Small intestine (tissue), 7 donors: Measurements from ENCODE around the gene RAB31. TPM values are rescaled to one million over a fixed set of nuclear protein-coding genes. Genes with fewer than 3 reads are reported as not detected.
A peak's percentile ranks its signal among the peaks of the same experiment; 100 is the strongest.

Experiments used
- DNase-seq, 2 donors: peaks; one replicate each; pipeline versions ENCODE4 v3.0.0 to v3.0.0-alpha.2; 2013
- FAIRE-seq: peaks from 2 replicates; lab custom pipeline; 2012; peaks lifted over from hg19 to GRCh38; lab: Jason Lieb, UNC
- H3K27ac ChIP-seq, 3 donors: one replicate each; pipeline ENCODE4 v1.5.1; 2013; ENCODE audit warnings: low read length in 2 of 3, mild to moderate bottlenecking in 2 of 3, control low read depth in 1 of 3, inconsistent platforms in 1 of 3, low read depth in 1 of 3, moderate library complexity in 1 of 3
- H3K27me3 ChIP-seq, 3 donors: one replicate each; pipeline ENCODE4 v1.6.1; 2013; ENCODE audit warnings: low read length in 3 of 3, inconsistent platforms in 1 of 3; ENCODE audit not compliant: control insufficient read depth in 3 of 3, insufficient read depth in 3 of 3
- H3K36me3 ChIP-seq, 3 donors: one replicate each; pipeline ENCODE4 v1.6.1; 2013; ENCODE audit warnings: low read length in 3 of 3, inconsistent platforms in 1 of 3, low read depth in 1 of 3, mild to moderate bottlenecking in 1 of 3, moderate library complexity in 1 of 3; ENCODE audit not compliant: control insufficient read depth in 3 of 3, insufficient read depth in 2 of 3
- H3K4me1 ChIP-seq, 3 donors: one replicate each; pipeline ENCODE4 v1.6.1; 2013; ENCODE audit warnings: low read length in 2 of 3, inconsistent platforms in 1 of 3, low read depth in 1 of 3, mild to moderate bottlenecking in 1 of 3, moderate library complexity in 1 of 3; ENCODE audit not compliant: control insufficient read depth in 3 of 3, insufficient read depth in 2 of 3
- H3K4me3 ChIP-seq, 3 donors: one replicate each; pipeline ENCODE4 v1.5.1; 2013; ENCODE audit warnings: low read length in 3 of 3, control low read depth in 1 of 3, inconsistent platforms in 1 of 3, low read depth in 1 of 3, mild to moderate bottlenecking in 1 of 3, moderate library complexity in 1 of 3
- H3K9me3 ChIP-seq, 2 donors: one replicate each; pipeline ENCODE4 v1.6.1; 2013; ENCODE audit warnings: low read depth in 1 of 2, low read length in 1 of 2; ENCODE audit not compliant: control insufficient read depth in 2 of 2, insufficient read depth in 1 of 2
- WGBS, 3 donors: extraction: QIAGEN DNeasy Blood & Tissue Kit; methylation state at CpG; one replicate each; pipeline ENCODE4 v1.1.7; 2013; 5-methylcytosine and 5-hydroxymethylcytosine counted together
- polyA plus RNA-seq, 4 donors: library from polyadenylated mRNA; stranded (reverse) in 3 of 4; unstranded in 1 of 4; fragments of 200-250 nt in 3 of 4; fragments of 120-200 nt in 1 of 4; gene quantifications; one replicate each; pipeline versions ENCODE4 v1.2.1 to v1.2.3, GENCODE V29; 2013
- donor health status: healthy with polysubstance abuse.
- donor health status: control.
- donor health status: control.
- donor health status: Bipolar disorder and iron deficiency.
- donor health status: healthy.

Gene RAB31
- polyA plus RNA-seq, 4 donors, result 4.2 to 18.4 (median 12.3) TPM

GRCh38 chr18:9831723-9832199 is 123.7 kb downstream of the RAB31 start:
- DNase-seq (no peak), FAIRE-seq (no peak)
- Histone ChIP-seq H3K27ac (peak overlapping the region in 1 of 3 donors; percentile 85), H3K4me3 (no peak overlapping the region), H3K9me3 (peaks cover 0 to 2% of the 10 kb centered on the region in 2 donors), H3K4me1 (peaks cover 9 to 35% (median 11%) of the 10 kb centered on the region in 3 donors), H3K36me3 (peaks cover 0 to 4% (median 0%) of the 10 kb centered on the region in 3 donors), H3K27me3 (no peaks in the 10 kb centered on the region)
- 89 to 95% (median 95%) methylated on average over 12 of the region's 12 CpGs for WGBS, 3 donors

- Histone ChIP-seq H3K9me3 (peaks cover 0 to 2% of the 10 kb centered on the region in 2 donors), H3K4me1 (peaks cover 3 to 32% (median 7%) of the 10 kb centered on the region in 3 donors), H3K27me3 (no peaks in the 10 kb centered on the region), H3K36me3 (peaks cover 0 to 4% (median 0%) of the 10 kb centered on the region in 3 donors), H3K4me3 (no peak overlapping the region), H3K27ac (no peak overlapping the region)
- no peak for FAIRE-seq
- 87 to 92% (median 88%) methylated on average over 20 of the region's 20 CpGs for WGBS, 3 donors
- no peak for DNase-seq
Measured at GRCh38 chr18:9832871-9833270, 124.8 kb downstream of the RAB31 start.

- FAIRE-seq (no peak), DNase-seq (no peak)
- H3K27ac ChIP-seq, result peak overlapping the region in 1 of 3 donors; percentile 59
- no peaks in the 10 kb centered on the region for H3K27me3 ChIP-seq
- no peak overlapping the region for H3K4me3 ChIP-seq
- WGBS, 3 donors, result 57 to 82% (median 74%) methylated on average over 2 of the region's 2 CpGs
- H3K36me3 ChIP-seq, result peaks cover 0 to 4% (median 0%) of the 10 kb centered on the region in 3 donors
- peaks cover 0 to 2% of the 10 kb centered on the region in 2 donors for H3K9me3 ChIP-seq
- H3K4me1 ChIP-seq, result peaks cover 0 to 29% (median 7%) of the 10 kb centered on the region in 3 donors
Measured at GRCh38 chr18:9834551-9834950, 126.5 kb downstream of the RAB31 start.

GRCh38 chr18:9835113-9835755 is 127.1 kb downstream of the RAB31 start:
- WGBS, 3 donors, result 70 to 80% (median 74%) methylated on average over 11 of the region's 11 CpGs
- peak overlapping the region in 1 of 3 donors; percentile 59 for H3K27ac ChIP-seq
- H3K27me3 ChIP-seq, result no peaks in the 10 kb centered on the region
- peaks cover 0 to 26% (median 5%) of the 10 kb centered on the region in 3 donors for H3K4me1 ChIP-seq
- peaks cover 0 to 2% of the 10 kb centered on the region in 2 donors for H3K9me3 ChIP-seq
- FAIRE-seq, result no peak
- H3K36me3 ChIP-seq, result peaks cover 0 to 4% (median 0%) of the 10 kb centered on the region in 3 donors
- DNase-seq, result peak in 1 of 2 donors; percentile 48
- H3K4me3 ChIP-seq, result no peak overlapping the region

GRCh38 chr18:9835825-9836224 is 127.7 kb downstream of the RAB31 start:
- H3K4me1 ChIP-seq, result peaks cover 0 to 21% (median 4%) of the 10 kb centered on the region in 3 donors
- 83 to 87% (median 86%) methylated on average over 10 of the region's 10 CpGs for WGBS, 3 donors
- peak overlapping the region in 1 of 3 donors; percentile 59 for H3K27ac ChIP-seq
- no peak overlapping the region for H3K4me3 ChIP-seq
- no peak for DNase-seq
- FAIRE-seq, result no peak
- peaks cover 0 to 2% of the 10 kb centered on the region in 2 donors for H3K9me3 ChIP-seq
- H3K27me3 ChIP-seq, result no peaks in the 10 kb centered on the region
- peaks cover 0 to 4% (median 0%) of the 10 kb centered on the region in 3 donors for H3K36me3 ChIP-seq

GRCh38 chr18:9838144-9838877 is 130.2 kb downstream of the RAB31 start:
- DNase-seq (no peak), FAIRE-seq (no peak)
- Histone ChIP-seq H3K27ac (no peak overlapping the region), H3K4me1 (peaks cover 0 to 11% (median 0%) of the 10 kb centered on the region in 3 donors), H3K9me3 (no peaks in the 10 kb centered on the region), H3K4me3 (no peak overlapping the region), H3K27me3 (no peaks in the 10 kb centered on the region), H3K36me3 (no peaks in the 10 kb centered on the region)
- 62 to 68% (median 66%) methylated on average over 10 of the region's 10 CpGs for WGBS, 3 donors

GRCh38 chr18:9839211-9839610 is 131.1 kb downstream of the RAB31 start:
- no peaks in the 10 kb centered on the region for H3K9me3 ChIP-seq
- 91 to 96% (median 95%) methylated on average over 8 of the region's 8 CpGs for WGBS, 3 donors
- H3K4me3 ChIP-seq, result no peak overlapping the region
- no peak overlapping the region for H3K27ac ChIP-seq
- H3K27me3 ChIP-seq, result peaks cover 0 to under 1% (median 0%) of the 10 kb centered on the region in 3 donors
- peaks cover 0 to 2% (median 0%) of the 10 kb centered on the region in 3 donors for H3K36me3 ChIP-seq
- no peak for DNase-seq
- no peak for FAIRE-seq
- H3K4me1 ChIP-seq, result peaks cover 0 to 11% (median 0%) of the 10 kb centered on the region in 3 donors

GRCh38 chr18:9839853-9840252 is 131.8 kb downstream of the RAB31 start:
- H3K9me3 ChIP-seq, result no peaks in the 10 kb centered on the region
- H3K4me1 ChIP-seq, result peaks cover 0 to 10% (median 0%) of the 10 kb centered on the region in 3 donors
- H3K27me3 ChIP-seq, result peaks cover 0 to 2% (median 0%) of the 10 kb centered on the region in 3 donors
- no peak for FAIRE-seq
- H3K27ac ChIP-seq, result no peak overlapping the region
- H3K36me3 ChIP-seq, result peaks cover 0 to 4% (median 0%) of the 10 kb centered on the region in 3 donors
- 84 to 90% (median 85%) methylated on average over 8 to 10 of the region's 10 CpGs for WGBS, 3 donors
- H3K4me3 ChIP-seq, result no peak overlapping the region
- DNase-seq, result no peak
